ENCODE data around the gene SIRPB2. TPM values are rescaled to one million over a fixed set of nuclear protein-coding genes. Genes with fewer than 3 reads are reported as not detected.

Gene SIRPB2
- not detected for polyA plus RNA-seq (2012; ENCODE audit: insufficient read length, low read depth)

- TF ChIP-seq REST (IDR thresholded peaks at IDR 0.05; ENCODE audit: insufficient read depth in 1 of 2, low read depth in 2 of 2, low read length in 2 of 2): no peak
- TF ChIP-seq TAF1 (IDR thresholded peaks at IDR 0.05; ENCODE audit: borderline replicate concordance, insufficient read depth, low read length): no peak
- no peak for TF ChIP-seq FOXP2 (optimal IDR thresholded peaks at IDR 0.05; ENCODE audit: borderline replicate concordance, extremely low read depth, extremely low read length, insufficient read depth)
- TF ChIP-seq POLR2AphosphoS5 (IDR thresholded peaks at IDR 0.05; ENCODE audit: low read depth, low read length): no peak
- TF ChIP-seq SIN3A (IDR thresholded peaks at IDR 0.05; ENCODE audit: borderline replicate concordance, insufficient read depth, low read length): no peak
Observed at GRCh38 chr20:1491281-1491840, at the start of gene SIRPB2. Gene SIRPB2, minus strand, starts transcription at chr20:1491420. Its CDS starts 61 bp downstream, at chr20:1491359.

- TF ChIP-seq FOXP2 (optimal IDR thresholded peaks at IDR 0.05; ENCODE audit: borderline replicate concordance, extremely low read depth, extremely low read length, insufficient read depth) (no peak), SIN3A (IDR thresholded peaks at IDR 0.05; ENCODE audit: borderline replicate concordance, insufficient read depth, low read length) (no peak), POLR2AphosphoS5 (IDR thresholded peaks at IDR 0.05; ENCODE audit: low read depth, low read length) (no peak), REST (IDR thresholded peaks at IDR 0.05; ENCODE audit: insufficient read depth in 1 of 2, low read depth in 2 of 2, low read length in 2 of 2) (no peak), TAF1 (IDR thresholded peaks at IDR 0.05; ENCODE audit: borderline replicate concordance, insufficient read depth, low read length) (no peak)
Observed at GRCh38 chr20:1539816-1540419, 48.7 kb upstream of the SIRPB2 start.

- TF ChIP-seq TAF1 (IDR thresholded peaks at IDR 0.05; ENCODE audit: borderline replicate concordance, insufficient read depth, low read length) (no peak), SIN3A (IDR thresholded peaks at IDR 0.05; ENCODE audit: borderline replicate concordance, insufficient read depth, low read length) (no peak), REST (IDR thresholded peaks at IDR 0.05; ENCODE audit: insufficient read depth in 1 of 2, low read depth in 2 of 2, low read length in 2 of 2) (no peak), POLR2AphosphoS5 (IDR thresholded peaks at IDR 0.05; ENCODE audit: low read depth, low read length) (no peak), FOXP2 (optimal IDR thresholded peaks at IDR 0.05; ENCODE audit: borderline replicate concordance, extremely low read depth, extremely low read length, insufficient read depth) (no peak)
Observed at GRCh38 chr20:1538655-1539054, 47.4 kb upstream of the SIRPB2 start.

GRCh38 chr20:1537731-1538058 is 46.5 kb upstream of the SIRPB2 start:
- TF ChIP-seq FOXP2 (optimal IDR thresholded peaks at IDR 0.05; ENCODE audit: borderline replicate concordance, extremely low read depth, extremely low read length, insufficient read depth): no peak

GRCh38 chr20:1536893-1537730 is 45.9 kb upstream of the SIRPB2 start:
- TF ChIP-seq POLR2AphosphoS5 (IDR thresholded peaks at IDR 0.05; ENCODE audit: low read depth, low read length): no peak

Data from PFSK-1 (cell line).